HFF-Myc (cell line): ENCODE data around the gene CPLX1.
"Not testable (repeated sequence)": the region's sequence is repeated elsewhere in the genome, so short reads cannot be mapped to it uniquely, and the experiment has no call there.

Experiments used
- DNase-seq: peaks from one replicate; pipeline ENCODE4 v3.0.0-alpha.2; 2011; ENCODE audit warnings: low read depth; ENCODE audit errors: extremely low read depth
- H3K4me3 ChIP-seq: replicated peaks from 2 replicates; pipeline ENCODE4 v1.5.1; 2011; ENCODE audit warnings: low read depth, mild to moderate bottlenecking, control low read depth, low read length
- TF ChIP-seq, protein P1 (sequence below): IDR thresholded peaks from 2 replicates; pipeline ENCODE4 v1.5.1; 2012; ENCODE audit warnings: mild to moderate bottlenecking, low read depth, low read length, control low read depth; ENCODE audit errors: missing control alignments

Gene CPLX1

DNA sequence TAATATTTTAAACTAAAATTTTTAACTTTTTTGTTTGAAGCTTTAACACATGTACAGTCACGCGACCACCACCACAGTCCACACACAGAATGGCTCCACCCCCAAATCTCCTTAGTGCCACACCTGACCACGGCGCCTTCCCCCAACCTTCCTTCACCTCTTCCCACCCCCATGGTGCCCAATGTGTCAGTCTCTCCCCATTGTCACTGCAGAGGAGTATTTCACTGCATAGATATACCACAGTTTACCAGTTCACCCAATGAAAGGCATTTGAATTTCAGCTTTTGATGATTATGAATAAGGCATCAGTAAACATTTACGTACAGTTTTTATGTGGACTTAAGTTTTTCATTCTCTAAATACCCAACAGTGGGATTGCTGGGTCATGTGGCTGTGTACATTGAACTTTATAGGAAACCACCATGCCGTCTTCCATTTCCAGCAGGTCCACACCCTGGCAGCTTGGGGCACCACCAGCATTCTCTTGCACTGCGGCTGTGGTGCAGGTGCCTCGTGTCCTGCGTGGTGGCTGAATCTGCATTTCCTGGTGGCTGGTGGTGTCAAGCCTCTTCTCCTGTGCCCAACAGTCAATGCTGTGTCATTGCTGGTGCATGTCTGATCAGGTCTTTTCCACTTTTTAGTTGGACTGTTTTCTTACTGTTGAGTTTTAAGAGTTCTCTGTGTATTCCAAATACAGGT lies 49.0 kb downstream of the CPLX1 start:
- no peak overlapping the region for H3K4me3 ChIP-seq
- DNase-seq = no peak
- TF ChIP-seq, protein P1, sequence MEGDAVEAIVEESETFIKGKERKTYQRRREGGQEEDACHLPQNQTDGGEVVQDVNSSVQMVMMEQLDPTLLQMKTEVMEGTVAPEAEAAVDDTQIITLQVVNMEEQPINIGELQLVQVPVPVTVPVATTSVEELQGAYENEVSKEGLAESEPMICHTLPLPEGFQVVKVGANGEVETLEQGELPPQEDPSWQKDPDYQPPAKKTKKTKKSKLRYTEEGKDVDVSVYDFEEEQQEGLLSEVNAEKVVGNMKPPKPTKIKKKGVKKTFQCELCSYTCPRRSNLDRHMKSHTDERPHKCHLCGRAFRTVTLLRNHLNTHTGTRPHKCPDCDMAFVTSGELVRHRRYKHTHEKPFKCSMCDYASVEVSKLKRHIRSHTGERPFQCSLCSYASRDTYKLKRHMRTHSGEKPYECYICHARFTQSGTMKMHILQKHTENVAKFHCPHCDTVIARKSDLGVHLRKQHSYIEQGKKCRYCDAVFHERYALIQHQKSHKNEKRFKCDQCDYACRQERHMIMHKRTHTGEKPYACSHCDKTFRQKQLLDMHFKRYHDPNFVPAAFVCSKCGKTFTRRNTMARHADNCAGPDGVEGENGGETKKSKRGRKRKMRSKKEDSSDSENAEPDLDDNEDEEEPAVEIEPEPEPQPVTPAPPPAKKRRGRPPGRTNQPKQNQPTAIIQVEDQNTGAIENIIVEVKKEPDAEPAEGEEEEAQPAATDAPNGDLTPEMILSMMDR = no peak

DNA sequence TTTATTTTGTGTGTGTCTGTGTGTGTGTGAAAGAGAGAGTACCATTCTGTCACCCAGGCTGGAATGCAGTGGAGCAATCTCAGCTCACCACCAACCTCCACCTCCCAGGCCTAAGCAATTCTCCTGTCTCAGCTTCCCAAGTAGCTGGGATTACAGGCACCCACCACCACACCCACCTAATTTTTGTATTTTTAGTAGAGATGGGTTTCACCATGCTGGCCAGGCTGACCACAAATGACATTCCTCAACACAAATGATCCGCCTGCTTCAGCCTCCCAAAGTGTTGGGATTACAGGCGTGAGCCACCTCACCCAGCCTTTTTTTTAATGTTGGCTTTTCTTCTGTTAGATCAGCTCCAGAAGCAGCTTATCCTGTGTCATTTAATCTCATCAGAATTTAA lies 50.4 kb downstream of the CPLX1 start:
- not testable (repeated sequence) for H3K4me3 ChIP-seq, DNase-seq

DNA sequence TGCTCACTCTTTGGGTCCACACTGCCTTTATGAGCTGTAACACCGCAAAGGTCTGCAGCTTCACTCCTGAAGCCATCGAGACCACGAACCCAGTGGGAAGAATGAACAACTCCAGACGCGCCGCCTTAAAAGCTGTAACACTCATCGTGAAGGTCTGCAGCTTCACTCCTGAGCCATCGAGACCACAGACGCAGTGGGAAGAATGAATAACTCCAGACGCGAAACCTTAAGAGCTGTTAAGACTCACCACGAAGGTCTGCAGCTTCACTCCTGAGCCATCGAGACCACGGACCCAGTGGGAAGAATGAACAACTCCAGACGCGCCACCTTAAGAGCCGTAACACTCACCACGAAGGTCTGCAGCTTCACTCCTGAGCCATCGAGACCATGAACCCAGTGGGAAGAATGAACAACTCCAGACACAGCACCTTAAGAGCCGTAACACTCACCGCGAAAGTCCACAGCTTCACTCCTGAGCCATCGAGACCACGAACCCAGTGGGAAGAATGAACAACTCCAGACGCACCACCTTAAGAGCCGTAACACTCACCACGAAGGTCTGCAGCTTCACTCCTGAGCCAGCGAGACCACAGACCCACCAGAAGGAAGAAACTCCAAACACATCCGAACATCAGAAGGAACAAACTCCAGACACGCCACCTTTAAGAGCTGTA lies 51.4 kb downstream of the CPLX1 start:
- H3K4me3 ChIP-seq, DNase-seq: not testable (repeated sequence)

DNA sequence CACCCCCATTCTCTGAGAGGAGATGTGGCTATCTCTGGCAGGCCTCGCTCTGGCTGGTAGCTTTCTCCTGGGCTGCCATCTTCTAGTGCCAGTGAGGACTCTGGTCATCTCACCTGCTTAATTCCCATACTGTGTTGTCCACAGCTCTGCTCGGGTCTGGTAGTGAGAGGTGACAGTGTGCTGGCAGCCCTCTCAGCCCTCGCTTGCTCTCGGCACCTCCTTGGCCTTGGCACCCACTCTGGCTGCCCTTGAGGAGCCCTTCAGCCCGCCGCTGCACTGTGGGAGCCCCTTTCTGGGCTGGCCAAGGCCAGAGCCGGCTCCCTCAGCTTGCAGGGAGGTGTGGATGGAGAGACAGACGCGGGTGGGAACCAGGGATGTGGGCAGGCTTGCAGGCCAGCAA lies 52.7 kb downstream of the CPLX1 start:
- no peak for DNase-seq
- no peak overlapping the region for H3K4me3 ChIP-seq
- TF ChIP-seq, protein P1 = no peak

DNA sequence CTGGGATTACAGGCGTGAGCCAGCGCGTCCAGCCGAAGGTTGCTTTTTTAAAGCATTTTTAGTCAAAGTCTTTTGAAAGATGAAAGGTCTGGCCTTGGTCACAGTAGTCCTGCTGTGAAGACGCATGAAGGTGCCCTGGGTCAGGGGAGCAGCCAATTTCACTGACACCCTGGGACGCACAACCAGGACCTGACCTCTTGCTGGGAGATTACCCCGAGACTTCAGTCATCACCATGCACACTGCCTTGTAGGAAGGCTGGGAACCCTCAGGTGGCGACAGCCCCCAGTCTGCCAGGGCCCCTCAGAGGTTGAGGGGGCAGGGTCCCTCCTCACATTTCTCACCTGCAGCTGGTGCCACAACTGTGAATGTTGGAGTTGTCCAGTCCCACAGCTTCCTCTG lies 53.2 kb downstream of the CPLX1 start:
- H3K4me3 ChIP-seq = no peak overlapping the region
- TF ChIP-seq, protein P1 = no peak
- DNase-seq = no peak

DNA sequence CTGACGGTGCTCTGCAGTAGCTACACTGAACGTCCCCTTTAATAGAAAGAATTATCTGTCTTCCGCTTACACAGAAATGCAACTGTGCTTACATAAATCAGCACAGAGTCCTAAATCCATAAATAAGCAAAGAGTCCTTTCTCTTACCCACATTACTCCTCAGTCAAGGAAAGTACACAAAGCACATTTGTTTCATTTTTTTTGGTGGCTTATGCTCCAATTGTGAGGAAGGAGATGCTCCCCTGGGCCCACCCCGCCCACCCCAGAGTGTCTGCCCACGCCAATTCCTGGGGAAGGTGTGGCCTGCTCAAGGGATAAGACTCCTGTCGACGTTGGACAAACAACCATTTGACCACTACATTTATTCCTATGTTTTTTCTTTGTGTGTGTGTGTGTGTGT lies 53.8 kb downstream of the CPLX1 start:
- no peak overlapping the region for H3K4me3 ChIP-seq
- no peak for DNase-seq
- TF ChIP-seq, protein P1 = no peak

DNA sequence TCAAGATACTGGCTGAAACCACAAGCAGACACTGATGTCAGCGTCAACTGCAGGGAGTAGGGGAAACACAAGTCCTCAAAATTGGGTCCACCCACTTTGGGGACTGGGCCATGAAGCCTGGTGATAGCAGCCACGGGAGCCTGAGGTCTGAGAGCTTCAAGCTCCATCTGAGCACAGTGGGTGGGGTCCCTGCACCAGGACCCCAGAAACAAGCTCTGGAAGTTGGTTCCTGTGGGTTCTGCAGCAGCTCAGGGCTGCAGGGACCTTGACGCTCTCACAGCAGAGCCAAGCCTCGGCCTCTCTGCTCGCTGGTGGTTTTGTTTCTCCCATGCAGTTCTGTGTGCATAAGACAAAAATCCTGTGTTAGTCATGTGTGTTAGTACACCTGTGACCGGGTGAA lies 54.5 kb downstream of the CPLX1 start:
- TF ChIP-seq, protein P1 = no peak

DNA sequence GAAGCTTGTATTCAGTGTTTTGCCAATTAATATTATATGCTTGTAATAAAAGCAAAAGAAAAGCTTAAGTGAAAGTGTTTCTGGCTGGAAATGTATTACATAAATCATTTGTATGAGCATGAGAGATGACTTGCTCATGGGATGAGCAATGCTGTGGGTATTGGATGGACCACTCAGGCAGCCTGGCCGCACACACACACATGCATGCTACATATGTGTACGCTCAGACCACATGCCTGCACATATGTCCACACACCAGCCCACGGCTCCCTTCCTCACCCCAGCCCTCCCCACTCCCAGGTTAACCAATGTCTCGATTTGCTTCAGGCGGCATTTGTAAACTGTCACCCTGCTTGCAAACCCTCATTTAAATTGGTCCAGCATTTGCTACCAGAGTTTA lies 55.9 kb downstream of the CPLX1 start:
- DNase-seq = no peak
- TF ChIP-seq, protein P1 = no peak
- no peak overlapping the region for H3K4me3 ChIP-seq

More for the DNA sequence above, 54.5 kb downstream of the CPLX1 start:
- DNase-seq = no peak
- H3K4me3 ChIP-seq = no peak overlapping the region
